Cerebellar nuclear complex (tissue), 1 donor: Measurements from ENCODE around the gene PDYN.
"Not testable (repeated sequence)": the region's sequence is repeated elsewhere in the genome, so short reads cannot be mapped to it uniquely, and the experiment has no call there.

ENCODE experiments used
- DNase-seq, 2 experiments: peaks; one replicate each; lab custom pipeline; 2025; lab: John Stamatoyannopoulos, UW

PDYN gene

DNA sequence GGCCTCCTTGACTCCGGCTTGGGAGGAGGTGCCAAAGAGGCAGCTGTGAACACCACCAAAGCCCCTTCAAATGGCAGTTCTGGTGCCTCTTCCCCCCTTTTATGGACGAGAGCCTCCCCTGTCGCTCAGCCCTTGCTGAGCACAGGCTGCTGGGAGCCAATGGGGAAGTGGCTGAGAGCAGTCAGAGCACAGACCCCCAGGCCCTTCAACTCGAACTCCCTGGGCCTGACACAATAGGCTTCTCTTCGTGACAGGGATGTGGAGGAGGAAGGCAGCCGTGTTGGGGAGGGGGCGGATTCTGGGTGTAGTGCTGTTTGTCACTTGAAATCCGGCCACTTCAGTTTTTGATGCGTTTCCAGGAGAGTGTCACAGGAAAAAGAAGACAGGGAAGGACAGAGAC lies at the start of gene PDYN:
TSS of gene PDYN (minus strand) at position 73 of the 400 bp plus-strand sequence. CDS start 10,974 bp downstream, outside the sequence.
- no peak for DNase-seq

DNA sequence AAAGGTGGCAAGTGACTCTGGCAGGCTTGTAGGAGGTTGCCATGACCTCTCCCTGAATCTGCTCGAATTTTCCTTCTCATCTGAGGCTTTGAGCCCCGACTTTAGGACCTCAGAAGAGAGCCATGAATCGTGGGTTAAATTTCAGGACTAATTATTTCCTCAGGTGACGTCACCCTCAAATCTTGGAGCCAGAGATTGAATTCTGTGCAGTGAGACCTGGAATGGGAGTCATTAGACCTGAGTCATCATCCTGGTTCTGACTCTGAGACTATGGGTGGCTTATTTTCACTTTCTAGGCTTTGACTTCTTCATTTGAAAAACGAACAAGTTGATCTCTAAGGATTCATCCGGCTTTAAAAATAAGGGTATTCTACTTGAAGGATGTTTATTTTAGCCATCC lies 48.5 kb upstream of the PDYN start:
- no peak for DNase-seq

DNA sequence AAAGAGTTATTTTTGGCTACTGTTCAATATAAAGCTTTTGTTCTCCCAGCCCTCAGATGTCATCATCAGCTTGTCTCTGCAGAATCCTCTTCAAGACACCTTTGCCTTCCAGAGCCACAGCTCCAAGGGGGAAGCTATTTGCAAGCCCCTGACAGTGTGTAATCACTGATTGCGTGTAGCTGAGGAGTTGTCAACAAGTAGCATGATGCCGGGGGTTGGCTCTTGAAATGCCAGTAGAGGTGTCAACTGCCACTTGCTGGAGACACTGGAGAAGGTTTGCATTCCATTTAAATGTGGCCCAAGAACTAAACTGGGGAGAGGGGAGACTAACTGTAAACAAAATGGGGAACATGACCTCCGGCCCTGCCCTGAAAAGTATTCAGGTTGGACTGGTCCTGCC lies 44.3 kb upstream of the PDYN start:
- DNase-seq = no peak

DNA sequence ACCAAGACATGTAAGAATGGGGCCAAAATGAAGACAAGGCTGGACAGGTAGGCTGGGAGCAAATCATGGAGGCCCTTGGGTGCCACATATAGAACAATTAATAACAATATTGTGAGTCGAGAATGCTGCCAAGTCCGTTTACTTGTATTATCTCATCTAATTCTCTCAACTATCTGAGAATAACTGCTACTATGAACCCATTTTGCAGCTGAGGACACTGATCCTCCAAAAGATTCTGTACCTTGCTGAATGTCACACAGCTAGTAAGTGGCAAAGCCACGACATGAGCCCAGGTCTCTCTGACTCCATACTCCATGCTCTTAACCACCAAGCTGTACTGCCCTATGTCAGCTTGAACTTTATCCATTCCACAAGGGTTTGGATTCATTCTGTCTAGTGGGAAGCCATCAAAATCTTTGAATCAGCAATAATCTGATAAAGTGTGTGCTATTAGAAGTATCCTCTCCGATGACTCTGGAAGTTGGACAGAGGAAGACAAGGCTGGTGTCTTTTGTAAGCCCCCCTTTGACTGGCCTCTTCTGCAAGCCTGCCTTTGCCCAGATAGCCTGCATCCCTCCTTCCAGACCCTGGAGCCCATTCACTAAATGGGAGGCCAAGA lies 43.5 kb upstream of the PDYN start:
- no peak for DNase-seq

DNA sequence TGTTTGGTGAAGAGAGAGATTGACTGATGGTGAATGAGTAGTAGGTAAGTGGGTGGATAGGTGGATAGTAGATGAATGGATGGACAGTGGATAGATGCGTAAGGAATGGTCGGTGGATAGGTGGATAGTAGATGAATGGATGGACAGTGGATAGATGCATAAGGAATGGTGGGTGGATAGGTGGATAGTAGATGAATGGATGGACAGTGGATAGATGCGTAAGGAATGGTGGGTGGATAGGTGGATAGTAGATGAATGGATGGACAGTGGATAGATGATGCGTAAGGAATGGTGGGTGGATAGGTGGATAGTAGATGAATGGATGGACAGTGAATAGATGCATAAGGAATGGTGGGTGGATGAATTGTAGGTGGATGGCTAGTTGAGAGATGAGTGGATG lies 42.5 kb upstream of the PDYN start:
- not testable (repeated sequence) for DNase-seq

DNA sequence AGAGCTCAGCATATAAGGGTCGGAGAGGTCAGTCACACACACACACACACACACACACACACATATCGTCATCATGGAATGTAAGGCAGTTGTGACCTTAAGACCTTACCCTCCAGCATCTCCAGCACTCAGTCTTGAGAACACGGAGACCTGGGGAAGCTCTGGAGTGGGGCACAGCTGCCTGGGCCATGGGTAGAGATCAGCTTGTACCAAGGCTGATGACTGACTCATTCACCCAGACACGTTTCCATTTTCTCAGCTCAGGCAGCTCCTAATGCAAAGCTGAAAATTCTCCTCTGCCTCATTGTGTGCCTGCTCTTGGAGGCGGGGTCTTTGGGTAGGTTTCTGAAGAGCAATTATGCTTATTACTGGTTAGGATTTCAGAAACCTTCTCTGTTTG lies 38.3 kb upstream of the PDYN start:
- DNase-seq = no peak

DNA sequence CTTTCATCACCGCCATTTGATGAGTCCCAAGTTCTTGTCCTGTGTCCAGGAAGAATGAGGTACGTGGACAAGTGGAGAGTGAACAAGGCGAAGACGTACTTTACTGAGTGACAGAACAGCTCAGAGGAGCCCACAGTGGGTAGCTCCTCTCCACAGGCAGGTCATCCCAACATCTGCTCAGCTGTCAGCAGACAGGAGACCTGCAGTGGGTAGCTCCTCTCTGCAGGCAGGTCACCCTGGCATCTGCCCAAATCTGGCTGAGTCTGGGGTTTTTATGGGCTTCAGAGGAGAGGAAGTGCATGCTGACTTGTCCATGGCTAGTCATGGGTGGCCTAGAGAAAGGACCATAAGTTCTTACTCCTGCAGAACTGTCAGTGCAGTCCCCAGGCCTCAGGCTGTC lies 32.7 kb upstream of the PDYN start:
- no peak for DNase-seq

DNA sequence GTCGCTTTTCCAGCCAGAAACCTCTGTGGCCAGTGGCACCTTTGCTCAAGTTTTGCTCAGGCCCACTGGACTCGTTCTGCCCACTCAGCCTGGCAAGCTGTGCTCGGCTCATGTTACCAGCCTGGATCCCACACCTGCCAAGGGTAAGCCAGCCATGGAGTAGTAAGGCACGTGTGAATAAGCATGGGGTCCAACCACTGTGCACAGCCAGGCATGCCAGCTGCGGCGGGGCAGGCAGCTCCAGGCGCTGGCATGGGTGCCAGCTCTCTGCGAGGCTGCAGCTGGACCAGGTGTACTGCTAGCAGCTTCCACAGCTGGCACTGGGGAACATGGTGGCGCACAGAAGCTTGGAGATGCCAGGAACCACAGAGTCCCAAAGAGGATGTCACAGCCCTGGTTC lies 32.1 kb upstream of the PDYN start:
- no peak for DNase-seq

DNA sequence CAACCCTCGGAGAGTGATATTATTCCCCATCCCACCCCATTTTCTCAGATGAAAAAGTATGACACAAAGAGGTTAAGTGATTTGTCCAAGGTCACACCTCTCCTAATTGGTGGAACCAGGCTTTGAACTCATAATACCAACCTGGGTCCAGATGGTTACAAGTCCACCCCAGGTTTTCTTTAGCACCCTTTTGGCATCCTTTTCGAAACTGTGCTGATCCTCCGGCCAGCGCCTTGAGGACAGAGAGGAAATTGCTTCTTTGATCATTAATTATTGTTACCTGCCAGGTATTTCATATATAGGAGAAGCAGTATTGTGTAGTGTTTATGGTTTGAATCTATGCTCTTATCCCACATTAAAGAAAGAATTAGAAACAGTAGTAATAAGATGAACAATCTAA lies 29.3 kb upstream of the PDYN start:
- DNase-seq = no peak

DNA sequence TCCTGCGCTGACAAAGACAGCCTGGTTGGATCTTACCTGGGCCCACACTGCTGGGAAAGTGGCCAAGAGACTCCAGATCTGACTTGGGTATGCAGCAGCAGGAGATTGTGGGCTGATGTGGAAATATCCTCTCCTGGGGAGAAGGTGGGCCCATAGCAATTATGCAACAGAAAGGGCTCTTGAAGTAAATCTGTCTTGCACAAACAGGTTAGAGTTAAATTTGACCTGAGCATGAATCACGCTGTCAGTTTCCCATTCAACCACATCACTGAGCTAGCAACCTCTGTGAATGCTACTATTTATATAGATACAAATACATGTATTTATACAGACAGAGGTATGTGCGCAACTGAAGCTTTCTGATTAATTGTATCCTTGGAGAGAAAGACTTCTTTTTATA lies 28.3 kb upstream of the PDYN start:
- DNase-seq = no peak

DNA sequence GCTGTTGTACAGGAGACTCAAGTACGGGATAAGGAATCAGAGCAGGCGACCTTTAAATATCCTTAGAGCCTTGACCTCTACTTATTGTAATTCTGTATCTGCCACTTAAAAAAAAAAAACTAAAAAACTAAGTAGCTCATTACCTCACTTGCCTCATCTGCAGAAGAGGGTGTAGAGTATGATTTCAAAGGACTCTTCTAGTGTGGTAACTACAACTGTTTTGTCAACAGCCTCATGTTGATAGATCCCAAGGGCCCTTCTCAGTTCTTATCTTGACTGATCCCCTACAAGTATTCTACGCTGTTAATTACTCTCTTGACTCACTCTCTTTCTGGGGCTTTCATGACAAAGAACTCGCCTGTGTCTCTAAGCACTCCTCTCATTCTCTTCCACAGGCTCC lies 16.7 kb upstream of the PDYN start:
- no peak for DNase-seq

DNA sequence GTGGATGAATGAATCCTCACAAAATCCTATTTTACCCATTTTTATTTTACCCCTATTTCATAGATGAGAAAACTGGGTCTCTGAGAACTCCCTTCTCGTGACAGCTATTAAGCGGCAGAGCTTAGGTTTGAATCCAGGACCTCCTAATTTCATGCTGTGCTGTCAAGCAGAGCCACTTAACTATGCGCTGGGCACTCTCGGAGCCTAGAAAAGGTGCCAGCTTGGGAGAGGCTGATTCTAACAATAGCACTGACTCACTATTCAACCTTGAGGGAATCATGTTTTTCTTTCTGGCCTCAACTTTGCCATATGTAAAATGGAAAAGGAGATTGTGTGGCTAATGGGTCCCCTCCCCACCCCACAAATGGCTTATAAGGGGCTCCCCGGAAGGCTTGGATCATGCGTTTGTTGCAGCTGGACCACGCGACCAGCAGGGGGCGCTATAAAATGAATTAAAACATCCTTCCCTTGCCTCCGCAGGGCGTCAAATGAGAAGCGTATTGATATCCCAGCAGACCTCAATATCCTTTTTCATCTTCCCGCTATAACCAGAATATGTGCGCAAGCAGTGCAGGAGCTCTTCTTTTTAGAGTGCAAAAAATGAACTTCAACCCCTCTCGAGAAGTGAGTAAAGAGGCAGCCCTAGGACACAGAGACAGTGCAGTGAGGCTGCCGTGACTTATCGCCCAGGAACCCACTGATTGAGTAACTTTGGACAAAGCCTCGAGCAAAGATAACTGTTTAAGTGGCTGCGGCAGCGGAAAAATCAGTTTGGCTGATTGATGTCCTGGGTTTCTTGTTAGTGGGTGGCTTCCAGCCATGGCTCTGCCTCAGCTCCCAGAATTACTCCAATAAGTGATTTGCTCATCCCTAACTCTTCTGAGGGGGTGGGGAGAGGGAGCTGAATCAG lies 12.8 kb upstream of the PDYN start:
- DNase-seq = no peak

DNA sequence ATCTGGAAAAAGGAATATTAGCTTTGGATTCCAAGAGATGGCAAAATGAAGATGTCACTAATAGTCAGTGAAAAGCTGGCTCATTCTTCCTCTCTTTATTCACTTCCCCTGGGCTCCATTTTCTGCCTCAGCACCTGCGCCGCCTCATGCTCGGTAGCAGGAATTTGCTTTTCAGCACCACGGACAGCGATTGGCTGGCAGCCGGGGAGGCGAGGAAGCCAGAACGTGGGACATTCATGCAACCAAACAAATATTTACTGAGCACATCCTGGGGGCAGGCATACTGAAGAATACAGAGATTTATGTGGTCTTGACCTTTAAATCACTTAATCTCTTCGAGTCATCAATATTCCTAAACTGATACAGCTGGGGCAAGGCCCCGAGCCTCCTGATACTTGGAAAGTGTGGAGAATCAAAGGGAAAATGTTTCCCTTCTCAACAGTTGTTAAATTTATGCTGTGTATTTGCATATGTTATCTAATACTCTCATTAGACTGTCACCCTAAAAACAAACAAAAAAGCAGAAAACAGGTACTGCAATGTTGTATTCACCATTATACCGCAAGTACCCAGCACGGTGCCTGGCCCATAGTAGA lies 12.1 kb upstream of the PDYN start:
- peak in 1 of 2 experiments; percentile 5 for DNase-seq

DNA sequence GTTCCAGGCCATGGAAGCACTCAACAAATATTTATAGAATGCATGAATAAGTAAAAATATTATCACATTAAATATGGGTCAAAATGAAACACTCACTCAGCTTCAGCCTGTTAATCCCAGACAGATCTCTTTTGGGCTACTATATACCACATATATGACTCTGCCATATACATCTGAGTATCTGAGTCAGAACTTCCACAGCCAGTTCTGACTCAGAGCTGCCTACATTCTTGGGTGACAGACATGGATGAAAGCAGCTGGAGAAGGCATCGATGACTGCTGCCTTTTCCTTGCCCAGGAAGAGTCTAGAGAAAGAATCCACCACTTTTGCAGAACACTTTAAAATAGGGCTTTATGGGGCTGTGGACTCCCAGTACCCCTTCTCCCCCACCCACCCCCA lies 11.5 kb upstream of the PDYN start:
- DNase-seq = no peak

DNA sequence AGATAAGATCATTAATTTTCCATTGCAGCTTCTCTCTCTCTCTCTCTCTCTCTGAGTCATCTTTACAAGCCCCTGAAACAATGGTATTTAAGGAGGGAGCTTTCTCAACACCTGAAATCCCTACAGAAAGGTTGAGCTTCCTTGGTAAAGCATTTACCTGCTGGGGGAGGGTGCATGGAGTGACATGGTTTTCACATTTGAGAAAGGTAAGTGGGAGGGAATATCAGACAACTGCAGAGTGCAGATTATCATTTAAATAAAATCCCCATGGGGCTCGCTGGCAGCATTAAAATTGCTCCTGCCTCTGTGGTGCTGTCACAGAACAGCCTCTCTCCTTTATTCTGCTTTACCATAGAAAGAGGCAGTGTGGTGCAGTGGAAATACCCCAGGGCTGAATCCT lies 10.3 kb upstream of the PDYN start:
- DNase-seq = no peak

DNA sequence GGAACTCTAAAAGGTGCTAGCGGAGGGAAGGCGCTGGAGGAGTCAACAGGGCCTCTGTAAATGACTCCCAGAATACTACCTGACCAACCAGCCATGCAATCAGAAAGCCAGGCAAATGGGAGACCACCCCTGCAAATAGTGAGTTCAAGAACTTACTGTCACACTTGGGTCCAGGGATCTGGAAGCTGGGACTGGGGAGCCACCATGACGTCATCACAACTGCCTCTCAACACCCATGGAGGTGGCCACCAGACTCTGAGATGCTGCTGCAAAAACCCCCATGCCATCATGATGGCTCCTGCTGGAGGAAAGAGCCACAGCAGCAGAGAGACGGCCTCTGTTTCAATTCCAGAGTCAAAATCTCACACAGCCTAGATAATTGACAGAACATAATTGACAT lies 8.5 kb upstream of the PDYN start:
- DNase-seq = no peak

DNA sequence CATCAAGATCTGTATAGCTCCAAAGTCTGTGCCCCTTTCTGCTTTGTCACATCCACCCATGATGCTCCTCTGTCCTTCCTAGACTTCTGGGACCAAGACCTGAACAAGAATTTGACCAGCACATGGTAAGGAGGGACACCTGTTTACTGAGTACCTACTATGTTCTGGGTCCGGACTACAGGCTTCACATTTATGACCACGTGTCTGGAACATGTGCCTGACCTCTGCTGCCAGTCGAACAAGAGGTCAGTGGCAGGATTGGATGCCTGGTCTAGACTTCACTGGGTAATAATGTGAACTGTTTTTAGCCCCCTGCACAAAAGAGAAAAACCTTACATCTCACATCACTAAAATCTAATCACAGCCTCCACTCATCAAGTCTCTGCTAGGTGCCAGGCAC lies 7.3 kb upstream of the PDYN start:
- no peak for DNase-seq

DNA sequence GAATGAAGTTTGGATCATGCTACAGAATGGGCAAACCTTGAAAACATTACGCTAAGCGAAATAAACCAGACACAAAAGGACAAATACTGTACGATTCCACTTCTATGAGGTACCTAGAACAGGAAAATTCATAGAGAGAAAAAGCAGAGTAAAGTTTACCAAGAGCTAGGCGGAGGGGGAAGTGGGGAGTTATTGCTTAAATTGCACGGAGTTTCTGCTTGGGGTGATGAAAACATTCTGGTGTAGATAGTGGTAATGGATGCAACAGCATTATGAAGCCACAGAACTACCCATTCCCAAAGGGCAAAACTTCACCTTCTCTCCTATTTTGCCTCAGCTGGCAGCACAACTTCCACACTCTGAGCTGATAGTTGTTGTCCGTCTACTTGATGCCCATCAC lies 6.4 kb upstream of the PDYN start:
- no peak for DNase-seq

DNA sequence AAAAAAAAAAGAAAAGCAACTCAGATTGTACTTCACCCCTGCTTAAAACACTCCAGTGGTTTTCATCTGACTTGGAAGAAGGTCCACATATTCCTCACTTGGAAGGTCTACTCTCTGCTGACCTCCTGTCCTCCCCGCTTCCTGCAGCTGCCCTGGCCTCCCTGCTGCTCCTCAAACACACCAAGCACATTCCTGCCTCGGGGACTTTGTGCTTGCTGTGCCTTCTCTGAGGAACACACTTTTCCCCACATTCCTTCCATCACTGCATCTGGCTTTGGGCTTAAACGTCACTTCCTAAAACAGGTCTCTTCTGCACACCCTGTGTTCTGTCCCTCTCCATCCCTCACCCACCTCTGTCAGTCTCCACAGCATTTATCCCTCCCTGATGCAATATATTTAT lies 4.9 kb upstream of the PDYN start:
- DNase-seq = no peak

DNA sequence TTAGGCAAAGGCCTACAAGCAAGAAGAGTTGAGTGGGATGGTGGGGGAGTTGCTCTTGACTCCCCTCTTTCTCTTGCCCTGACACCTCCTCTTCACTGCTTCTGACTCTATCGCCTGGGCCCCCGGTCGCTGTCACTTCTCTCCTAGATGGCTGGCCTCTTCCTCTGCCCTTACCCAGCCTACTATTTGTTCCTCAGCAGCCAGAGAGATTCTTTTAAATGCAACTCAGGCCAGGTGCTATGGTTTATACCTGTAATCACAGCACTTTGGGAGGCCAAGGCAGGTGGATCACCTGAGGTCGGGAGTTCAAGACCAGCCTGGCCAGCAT lies 4.3 kb upstream of the PDYN start:
- no peak for DNase-seq

DNA sequence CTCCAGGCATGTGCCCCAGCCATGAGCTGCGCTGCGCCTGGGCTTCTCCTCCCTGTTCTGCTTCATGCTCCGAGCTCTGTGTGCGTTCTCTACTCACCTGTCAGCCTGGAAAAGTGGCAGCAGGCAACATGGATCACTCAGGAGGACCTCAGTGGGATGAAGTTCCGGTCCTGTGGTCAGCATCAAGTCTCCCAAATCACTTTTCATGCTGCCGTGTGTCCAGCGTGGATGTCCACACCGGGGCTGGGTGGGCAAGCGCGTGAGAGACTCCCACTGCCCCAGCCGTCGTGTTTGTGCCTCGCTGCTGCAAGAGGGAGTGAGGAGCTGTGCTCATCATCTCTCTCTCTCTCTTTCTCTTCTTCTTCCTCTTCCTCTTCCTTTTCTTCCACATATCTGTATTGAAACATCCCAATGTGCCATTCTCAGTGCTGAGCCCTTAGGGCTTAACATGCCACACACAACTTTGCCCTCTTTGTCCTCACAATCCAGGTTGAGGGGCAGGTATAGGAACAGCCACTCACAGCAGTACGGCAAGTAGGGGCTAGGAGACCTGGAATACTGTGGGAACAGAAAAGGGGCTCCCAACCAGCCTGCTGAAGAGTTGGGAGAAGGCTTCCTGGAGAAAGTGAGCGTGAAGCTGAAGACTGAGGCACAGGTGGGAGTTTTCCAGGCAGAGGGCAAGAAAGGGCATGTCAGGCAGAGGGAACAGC lies 3.8 kb upstream of the PDYN start:
- DNase-seq = no peak

DNA sequence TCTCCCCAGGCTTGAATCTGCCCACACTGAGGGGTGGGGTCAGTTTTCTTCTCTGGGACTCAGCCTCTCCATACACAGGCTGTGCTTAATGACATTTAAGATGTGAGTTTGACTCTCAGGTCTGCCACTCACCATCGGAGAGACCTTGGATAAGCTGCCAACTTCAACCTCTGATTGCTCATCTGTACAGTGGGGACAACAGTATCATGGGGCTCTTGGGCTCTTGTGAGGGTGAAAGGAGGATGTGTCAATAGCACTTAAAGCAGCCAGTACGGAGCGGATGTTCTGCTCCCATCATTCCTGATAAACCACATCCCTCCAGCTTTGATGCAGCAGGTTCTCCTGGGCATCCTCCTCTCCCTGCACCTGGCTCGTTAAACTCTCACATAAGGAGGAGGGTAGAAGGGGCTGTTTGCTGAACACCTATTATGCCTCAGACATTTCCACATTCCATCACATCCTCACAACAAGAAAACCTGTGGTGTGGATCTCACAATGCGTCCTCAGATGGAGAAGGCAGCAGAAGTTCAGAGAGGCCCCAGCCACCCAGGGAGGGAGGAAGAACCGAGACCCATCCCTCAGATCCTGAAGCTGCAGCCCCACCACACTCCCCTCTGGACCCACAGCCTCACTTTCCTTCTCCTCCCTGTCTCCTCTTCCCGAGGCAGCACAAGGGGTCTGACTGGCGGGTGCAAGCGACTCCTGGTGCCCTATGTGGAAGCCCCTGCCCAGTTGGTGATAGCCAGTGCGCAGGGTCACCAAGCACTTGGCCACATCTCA lies 1.9 kb upstream of the PDYN start:
- no peak for DNase-seq
